Measurements from ENCODE around the gene PNMA6F.
A peak's percentile ranks its signal among the peaks of the same experiment; 100 is the strongest.
"Not testable (repeated sequence)": the region's sequence is repeated elsewhere in the genome, so short reads cannot be mapped to it uniquely, and the experiment has no call there.

Gene PNMA6F

DNA sequence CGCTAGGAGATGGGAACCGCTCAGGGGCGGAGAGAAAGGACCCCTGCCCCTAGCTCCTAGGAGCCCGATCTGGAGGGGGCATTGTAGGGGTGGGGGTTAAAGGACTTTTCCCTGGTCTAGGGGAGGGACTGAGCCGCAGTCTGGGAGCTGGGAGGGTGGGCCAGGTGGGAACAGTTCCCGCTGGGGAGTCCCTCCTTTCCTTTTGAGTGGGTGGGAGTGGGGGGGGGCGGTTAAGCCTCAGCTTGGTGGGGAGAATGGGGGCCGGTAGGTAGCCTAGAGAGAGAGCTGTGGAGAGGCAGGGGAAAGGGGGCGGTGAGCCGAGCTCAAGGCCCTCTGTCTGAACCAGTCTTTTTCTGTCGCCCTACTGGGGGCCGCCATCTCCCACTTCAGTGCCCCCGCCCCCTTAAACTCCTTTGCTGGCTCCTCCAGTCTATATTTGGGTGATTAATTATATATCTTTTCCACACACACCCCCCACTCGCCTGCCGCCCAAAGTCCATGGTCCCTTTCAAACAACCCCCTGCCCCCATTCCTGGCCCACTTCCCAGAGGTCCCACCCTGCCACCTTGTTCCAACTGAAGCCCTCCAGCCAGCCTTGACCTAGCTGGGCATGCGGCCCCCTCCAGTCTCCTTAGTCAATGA is 13.2 kb upstream of the PNMA6F start:
- DNase-seq (ENCODE audit: low spot score): no peak

DNA sequence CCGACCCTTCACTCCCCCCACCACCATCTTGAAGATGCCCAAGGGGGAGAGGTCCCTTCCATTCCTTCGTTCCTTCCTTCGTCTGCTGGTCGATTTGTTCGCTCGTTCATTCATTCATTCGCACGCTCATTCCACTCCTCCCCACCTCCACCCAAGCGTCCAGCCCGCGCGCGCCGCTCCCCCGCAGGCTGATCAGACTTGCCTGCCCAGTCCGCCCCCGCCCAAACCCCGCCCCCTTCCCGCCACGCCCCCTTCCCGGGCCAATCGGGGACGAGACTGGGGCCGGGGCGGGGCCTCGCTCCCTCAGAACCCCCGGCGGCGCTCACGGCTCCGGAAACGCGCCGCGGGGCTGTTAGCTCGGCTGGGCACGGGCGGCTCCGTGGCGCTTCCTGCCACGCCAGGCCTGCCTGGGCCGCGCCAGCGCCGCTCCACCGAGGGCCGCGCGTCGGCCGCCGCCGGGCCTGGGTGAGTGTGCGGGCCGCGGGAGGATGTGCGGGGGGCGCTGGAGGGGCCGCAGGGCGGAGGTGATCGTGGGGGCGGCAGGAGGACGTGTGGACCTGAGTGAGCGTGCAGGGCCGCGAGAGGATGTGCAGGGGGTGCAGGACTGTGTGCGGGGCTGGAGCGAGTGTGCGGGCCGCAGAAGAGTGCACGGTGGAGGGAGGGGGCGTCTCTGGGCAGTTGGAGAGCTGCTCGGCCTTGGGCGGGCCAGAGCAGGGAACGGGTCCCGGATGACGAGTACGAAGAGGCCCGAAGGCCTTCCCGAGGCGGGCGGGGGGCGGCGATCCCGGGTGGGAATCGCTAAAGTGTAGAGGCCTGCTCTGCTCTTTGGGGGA is 12.5 kb upstream of the PNMA6F start, which contains the start of gene ZNF275:
Gene ZNF275 (plus strand): TSS at position 333 of the 833 bp plus-strand sequence. CDS start 2,527 bp downstream, outside the sequence.
- peak; percentile 95 for DNase-seq (ENCODE audit: low spot score)

DNA sequence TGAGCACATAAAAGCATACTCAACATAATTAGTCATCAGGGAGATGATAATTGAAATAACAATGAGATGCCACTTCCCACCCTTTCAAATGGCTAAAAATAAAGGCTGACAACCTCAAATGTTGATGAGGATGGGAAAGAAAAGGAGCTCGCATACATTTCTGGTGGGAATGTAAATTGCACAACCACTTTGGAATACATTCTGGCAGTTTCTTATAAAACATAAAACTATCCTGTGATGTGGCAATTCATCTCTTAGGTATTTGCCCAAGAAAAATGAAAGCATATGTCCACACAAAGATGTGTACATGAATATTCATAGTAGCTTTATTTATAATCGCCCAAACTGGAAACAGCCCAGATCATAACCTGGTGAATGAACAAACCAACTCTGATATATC is 11.7 kb upstream of the PNMA6F start:
- DNase-seq (ENCODE audit: low spot score): no peak

DNA sequence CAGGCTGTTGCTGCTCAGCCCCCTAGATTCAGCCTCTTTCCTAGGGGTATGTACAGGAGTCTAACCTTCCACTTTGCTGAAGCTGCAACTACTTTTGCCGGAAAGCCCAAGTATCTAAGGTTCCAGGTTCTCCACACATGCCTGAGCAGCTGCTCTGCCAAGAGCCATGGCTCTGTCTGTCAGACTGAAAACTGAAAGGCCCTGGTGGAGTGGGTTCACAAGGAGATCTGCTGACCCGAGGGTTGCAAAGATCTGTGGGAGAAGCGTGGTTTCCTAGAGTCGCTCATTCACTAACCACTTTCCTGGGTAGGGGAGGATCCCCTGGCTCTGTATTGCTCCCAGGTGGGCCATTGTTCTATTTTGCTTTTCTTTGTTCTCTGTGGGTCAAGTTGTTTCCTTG is 6.0 kb upstream of the PNMA6F start:
- DNase-seq (ENCODE audit: low spot score): no peak

DNA sequence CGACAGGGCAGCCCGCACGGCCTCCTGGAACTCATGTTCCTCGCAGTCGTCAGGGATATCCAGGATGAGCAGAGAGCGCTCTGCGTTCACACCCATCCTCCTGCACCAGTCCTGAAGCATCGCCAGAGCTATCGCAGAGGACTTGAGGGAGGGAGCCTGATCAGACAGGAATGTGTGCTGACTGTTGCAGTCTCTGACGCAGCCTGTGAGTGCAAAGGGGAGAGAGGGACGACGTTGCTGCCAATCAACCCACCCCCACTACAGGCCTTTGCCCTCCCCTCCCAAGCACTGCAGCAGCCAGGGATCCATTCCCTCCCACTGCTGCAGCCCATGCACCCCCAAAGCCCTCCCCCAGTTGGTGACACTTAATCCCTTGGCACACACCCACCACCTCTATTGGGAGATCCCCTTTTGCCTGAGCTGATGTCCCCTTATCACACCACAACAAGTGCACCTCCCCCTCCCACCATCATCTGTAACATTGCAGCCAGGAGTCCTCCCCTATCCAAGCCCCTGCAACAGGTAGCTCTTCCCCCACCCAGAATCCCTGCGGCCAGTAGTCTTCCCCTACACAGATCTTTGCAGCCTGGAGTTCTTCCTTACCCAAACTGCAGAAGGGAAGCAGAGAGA is 897 bp downstream of the PNMA6F start:
- DNase-seq (ENCODE audit: low spot score): no peak

DNA sequence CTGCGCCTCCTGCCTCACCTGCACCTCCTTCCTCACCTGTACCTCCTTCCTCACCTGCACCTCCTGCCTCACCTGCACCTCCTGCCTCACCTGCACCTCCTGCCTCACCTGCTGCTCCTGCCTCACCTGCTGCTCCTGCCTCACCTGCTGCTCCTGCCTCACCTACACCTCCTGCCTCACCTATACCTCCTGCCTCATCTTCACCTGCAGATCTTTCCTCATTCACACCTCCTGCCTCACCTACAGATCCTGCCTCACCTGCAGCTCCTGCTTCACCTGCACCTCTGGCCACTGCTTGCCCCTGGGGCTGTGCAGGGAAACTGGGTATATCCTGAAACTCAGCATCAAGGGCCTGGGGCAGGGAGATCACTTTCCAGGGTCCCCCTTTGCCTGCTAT is 1.5 kb downstream of the PNMA6F start:
- not testable (repeated sequence) for DNase-seq (ENCODE audit: low spot score)

DNA sequence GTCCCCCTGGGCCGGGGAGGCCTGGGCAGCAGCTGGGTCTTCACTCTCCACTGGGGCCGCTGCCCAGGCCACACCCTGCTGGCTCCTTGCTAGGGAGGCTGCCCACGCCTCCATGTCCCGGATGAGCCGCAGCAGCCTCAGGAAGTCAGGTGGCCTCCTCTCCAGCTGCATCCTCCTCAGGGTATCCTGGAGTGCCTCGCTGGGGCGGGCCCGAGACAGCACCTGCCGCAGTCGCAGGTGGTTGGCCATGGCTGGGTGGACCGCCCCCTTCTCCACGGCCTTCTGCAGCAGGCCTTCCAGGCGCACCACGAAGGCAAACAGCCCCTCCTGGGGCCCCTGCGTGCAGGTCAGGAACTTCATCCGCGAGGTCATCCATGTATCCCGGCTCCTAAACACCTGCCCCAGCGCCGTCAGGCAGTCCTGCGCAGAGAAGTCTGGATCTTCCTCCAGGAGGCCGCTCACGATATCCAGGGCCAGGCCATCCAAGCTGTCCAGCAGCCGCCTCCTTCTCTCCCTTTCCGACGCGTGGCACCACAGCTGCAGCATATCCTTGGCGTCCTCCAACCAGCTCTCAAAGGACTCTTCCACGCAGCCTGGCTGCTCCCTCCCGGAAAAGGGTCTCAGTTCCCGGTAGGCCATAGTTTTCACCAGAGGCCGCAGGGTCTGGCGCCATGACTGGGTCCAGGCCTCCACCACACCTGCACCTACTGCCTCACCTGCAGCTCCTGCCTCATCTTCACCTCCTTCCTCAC is 2.1 kb downstream of the PNMA6F start:
- DNase-seq (ENCODE audit: low spot score): no peak

DNA sequence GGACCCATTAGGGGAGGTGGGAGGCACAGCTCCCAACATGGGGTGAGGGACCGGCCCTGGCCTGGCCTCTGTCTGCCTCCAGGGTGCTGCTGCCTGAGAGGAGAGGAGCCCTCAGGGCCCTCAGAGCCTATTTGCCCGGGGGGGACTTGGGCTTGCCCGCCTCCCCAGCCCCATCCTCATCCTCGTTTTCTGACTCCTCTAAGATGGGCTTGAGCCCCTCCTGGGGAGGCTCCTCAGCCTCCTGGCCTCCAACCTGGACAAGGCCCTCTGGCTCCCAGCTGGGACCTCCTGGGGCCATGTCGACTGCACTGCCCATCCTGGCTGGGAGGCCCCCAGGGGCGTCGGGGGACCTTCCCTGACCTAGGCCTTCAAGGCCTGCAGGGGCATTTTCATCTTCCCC is 2.8 kb downstream of the PNMA6F start:
- DNase-seq (ENCODE audit: low spot score): no peak

DNA sequence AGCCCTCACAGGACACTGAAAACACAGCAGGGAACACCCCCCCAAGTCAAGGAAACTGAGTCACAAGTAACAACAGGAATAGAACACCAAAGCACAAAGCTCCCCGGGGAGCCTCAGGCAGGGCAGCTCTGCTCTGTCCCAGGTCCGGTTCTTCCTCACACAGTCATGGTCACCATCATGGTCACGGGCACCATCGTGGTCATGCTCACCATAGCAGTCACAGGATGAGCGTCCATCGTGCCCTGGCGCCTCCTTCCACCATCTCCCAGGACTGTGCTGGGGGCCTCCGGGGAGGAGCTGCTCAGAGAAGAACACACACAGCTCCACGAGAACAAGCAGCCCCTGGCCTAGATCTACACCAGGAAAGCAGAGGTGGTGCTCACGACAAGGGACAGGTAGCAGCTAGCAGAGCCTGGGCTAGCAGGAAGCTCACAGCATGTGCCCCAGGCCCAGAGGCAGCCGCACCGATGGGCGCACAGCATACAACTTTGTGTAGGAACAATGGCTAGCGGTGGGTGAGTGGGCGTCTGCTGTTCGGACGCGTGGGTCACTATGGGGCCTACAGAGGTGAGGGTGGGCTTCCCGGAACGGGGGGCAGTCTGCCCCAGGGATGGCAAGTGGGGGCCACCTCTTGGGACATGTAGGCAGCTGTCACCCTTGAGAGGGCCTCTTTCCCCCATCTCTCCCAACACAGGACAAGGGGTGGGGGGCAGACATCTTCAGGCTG is 3.4 kb downstream of the PNMA6F start:
- no peak for DNase-seq (ENCODE audit: low spot score)

DNA sequence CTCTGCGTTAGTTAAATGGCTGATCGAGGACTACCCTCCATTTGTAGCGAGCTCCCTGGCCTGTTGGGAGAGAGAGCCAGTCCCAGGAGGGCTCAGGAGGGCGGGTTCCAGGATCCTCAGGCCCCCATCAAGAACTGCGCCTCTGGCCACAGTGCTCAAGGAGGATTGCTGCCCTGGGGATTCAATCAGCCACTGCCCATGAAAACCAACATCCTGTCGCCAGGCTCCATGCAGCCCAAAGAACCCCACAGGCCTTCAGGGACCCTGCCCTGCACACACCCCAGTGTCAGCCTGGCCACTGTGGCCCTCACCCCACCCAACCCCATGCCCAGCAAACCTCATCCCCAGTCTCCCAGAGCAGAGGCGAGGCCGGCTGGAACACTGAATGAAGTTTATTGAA is 4.3 kb downstream of the PNMA6F start:
- no peak for DNase-seq (ENCODE audit: low spot score)

DNA sequence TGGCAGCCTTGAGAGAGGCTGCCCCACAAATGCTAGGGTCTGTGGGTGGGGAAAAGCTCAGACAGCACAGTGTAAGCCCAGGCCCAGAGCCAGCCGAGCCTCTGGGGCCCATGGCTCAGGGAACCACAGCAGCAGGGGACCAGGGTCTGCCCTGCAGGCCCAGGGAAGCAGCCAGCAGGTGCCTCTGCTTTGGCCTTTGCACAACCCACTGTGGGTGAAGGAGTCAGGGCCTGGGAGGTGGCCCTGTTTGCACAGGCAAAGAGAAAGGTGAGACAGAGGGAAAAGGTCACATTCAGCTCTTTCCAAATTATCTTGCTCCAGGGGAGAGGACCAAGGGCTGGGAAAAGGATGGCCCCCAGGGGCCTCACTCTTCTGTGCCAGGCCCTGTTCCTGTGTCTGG is 8.7 kb downstream of the PNMA6F start:
- DNase-seq (ENCODE audit: low spot score): no peak

DNA sequence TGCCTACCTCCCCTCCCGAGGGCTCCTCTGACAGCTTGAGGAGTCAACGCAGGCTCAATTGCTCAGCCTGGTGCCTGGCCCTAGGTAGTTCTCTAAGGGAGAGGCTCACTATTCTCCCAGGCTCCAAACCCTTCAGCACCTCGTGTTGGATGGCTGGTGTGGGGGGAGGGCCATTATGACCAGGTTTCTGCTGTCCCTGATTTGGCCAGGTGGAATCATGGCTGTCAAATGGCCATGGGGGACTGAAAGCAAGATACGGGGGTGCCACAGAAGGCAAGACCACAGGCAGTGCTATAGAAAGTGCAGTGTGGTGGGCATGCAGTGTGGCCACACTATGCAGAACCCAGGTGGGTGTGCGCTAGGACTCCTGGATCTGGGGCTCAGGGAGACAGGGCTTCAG is 9.5 kb downstream of the PNMA6F start:
- DNase-seq (ENCODE audit: low spot score): no peak

DNA sequence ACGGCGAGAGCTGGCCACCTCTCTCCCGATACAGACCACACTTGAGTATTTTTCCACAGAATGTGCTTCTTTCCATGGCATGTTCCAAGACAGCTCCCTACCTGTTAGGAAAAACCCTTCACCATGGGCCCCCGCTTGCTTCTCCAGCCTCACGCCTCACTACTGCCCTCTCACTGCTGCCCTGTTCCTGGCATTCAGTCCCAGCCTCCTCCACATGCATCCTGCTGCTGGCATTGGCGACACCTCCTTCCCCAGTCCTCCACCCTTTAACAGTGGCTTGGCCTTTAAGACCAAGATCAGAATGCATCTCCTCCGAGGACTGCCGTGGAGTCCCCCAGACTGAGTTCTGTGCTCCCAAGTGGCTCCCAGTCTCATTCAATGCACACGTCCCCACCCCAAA is 10.7 kb downstream of the PNMA6F start:
- no peak for DNase-seq (ENCODE audit: low spot score)

DNA sequence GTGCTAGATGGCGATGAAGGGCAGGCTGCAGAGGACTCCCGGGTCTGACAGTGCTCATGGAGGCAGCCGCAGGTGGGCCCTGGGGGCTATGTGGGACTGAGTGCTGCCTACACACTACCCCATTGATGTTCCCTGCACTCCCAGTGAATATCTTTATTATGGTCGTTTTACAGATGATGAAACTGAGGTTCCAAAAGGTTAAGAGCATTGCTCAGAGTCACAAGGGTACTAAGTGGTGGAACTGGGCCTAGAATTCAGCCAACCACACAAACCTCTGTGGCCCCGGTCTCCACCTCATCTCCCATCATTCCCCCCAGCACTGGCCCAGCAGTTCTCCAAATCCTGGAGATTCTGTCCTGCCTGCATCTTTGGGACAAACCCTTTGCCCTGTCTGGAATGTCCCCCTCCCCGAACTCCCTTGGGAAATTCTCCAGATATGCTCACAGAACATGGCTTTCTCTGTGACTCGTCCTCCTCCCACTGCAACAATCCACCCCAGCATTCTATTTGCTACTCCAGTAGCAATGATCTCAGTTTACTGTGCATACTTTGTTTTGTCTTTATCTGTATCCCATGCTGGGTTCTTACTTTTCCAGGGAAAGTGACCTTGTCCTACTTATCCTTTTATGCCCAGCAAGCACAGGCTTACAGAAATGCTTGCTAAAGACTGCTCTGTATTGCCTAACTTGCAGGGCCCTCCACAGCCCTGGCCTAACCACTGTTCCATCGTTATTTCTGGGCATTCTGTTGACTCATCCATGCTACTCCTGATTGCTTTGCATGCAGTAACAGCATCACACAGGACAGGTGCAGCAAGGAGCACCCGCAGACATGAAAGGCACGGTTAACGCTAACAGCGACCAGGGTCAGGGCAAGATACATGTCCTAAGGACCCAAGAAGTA is 14.0 kb downstream of the PNMA6F start:
- DNase-seq (ENCODE audit: low spot score): no peak

DNA sequence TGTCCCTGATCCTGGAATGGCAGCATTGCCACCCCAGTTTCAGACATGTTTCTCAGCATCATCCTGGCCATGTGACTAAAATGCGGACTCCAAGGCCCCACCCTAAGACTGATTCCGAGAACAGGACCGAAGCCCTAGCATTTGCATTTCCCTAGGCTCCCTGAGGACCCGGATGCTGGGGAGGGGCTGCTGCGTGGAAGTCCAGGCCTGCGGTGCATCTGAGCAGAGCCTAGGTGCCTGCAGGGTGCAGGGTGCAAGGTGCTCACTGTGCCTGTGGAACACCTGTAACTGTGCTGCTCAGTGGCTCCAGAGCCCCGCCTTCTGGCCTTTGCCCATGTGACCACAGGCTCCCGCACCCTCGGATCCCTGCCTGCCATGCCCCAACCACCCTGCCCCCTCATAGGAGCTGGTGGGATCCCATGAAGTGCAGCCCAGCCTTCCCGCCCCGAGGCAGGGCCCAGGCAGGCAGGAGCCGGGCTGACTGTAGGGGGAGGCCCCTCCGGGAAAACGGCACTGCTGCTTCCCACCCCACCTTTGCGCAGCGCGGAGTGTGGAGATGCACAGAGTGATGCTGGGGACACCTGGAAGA is 14.9 kb downstream of the PNMA6F start:
- no peak for DNase-seq (ENCODE audit: low spot score)

DNA sequence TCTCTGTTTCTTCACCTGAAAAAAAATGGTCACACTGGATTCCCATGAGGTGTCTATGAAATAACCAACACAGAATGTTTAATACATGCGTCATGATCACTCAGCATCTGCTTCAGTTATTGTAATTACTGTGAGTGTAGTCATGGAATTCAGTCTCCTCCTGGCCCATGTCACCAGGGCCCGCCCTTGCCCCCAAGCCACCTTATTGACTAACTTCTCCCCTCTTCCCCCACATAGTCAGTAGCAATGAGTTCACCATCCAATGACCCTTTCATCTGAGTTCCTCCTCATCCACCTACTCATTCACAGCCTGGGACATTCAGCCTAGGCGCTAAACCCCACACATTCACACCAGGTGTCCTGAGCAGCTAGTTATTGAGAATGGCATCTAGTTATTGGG is 15.6 kb downstream of the PNMA6F start:
- DNase-seq (ENCODE audit: low spot score): peak; percentile 21

DNA sequence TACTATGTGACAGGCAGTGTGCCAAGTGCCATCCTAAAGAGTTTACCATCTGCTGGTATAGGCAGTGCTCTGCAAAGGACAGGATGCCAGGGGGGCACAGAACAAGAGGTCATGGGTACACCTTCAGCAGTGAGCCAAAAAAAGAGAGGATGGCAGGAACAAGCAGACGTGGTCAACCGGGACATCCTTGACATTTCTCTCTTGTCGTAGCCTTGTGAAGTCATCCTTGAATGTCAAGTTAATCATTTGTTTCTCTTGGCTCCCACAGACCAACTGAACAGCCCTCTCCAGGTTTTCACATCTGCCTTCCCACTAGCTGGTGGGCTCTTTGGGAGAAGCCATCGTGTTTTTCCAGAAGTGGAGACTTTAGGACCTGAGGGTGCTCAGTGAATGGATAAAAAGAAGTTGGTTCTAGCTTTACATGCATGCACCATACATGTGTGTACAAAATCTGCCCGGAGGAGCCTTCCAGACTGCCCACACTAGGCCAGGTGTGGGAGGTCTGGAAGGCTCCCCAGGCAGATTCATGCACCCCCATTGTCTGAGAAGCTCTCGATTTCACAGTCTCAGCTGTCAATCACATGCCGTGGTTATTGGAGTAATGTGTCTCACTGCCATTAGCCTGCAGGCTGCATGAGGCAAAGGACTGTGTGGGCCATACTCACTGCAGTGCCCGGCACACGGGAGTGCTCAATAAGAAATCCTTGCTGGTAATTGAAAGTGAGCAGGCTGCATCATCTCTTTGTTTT is 16.4 kb downstream of the PNMA6F start:
- DNase-seq (ENCODE audit: low spot score): no peak

DNA sequence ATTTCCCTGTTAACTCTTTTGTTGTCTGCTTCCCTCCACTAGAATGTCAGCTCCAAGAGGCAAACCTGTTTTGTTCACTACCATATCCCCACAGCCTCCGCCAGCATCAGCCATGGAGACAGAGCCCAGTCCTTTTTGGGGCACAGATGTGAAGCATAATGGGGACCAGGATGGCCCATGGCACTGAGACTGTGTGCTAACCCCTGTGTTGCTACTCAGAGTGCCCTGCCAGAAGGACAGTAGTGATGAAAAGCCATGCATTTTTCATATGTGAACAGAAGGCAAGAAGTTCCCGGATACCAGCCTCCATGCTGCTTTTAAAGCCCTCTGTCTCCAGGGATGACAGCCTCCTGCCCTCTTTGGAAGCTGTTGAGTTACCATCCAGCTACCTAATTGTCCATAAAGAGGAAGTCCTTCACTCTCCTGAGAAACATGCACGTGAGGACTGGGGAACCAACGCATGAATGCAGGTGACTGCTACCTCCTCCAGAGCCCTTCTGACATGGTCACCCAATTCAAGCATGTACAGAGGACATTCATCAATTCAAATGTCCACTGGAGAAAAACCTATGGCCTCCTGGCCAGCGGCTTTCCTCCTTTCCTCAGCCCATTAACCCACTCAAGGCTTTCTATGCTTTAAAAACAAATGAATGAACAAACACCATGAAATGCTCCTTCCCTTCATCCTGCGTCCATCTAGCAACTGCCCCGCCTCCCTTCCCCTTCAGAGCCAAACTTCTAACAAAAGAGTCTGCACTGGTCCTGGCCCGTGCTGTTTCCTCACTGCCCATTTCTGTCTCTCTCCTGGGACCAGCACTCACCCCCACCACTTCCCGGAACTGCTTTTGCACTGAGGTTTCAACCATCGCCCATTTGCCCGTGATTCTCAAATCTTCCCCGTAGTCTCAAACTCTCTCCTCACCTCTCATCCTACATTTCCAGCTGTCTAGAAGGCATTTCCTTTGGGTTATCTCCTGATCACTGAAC is 18.0 kb downstream of the PNMA6F start:
- DNase-seq (ENCODE audit: low spot score): no peak
